ENCODE results near the gene PVALB.

PVALB gene

DNA sequence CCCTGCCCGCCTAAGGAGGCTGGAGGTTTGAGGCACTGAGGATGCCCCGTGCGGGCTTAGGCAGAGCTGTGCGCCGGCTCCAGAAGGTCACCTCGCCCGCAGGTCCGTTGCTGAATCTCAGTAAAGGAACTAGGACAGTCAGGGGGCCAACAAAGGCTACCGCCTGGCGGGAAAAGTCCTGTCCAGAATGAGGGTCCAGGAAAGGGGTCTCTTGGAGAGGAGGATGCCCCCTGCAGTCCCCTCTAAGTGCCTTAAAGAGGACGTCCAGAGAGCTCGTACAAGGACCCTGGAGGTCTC is 548 bp downstream of the PVALB start:
- TF ChIP-seq FOXM1 (IDR thresholded peaks at IDR 0.05; ENCODE audit: borderline replicate concordance, low read depth) (no peak), TCF12 (IDR thresholded peaks at IDR 0.05; ENCODE audit: low read depth) (no peak), EGR1 (IDR thresholded peaks at IDR 0.05) (no peak), EP300 (IDR thresholded peaks at IDR 0.05; ENCODE audit: borderline replicate concordance) (no peak), TEAD4 (IDR thresholded peaks at IDR 0.05) (no peak), YY1 (IDR thresholded peaks at IDR 0.05; ENCODE audit: low read depth) (no peak), TAF1 (IDR thresholded peaks at IDR 0.05; ENCODE audit: low read depth) (no peak), CEBPB (IDR thresholded peaks at IDR 0.05) (no peak), ZBTB7A (IDR thresholded peaks at IDR 0.05; ENCODE audit: low read depth) (no peak), CREB1 (IDR thresholded peaks at IDR 0.05; ENCODE audit: low read depth) (no peak), NFIC (IDR thresholded peaks at IDR 0.05) (no peak), RAD21 (IDR thresholded peaks at IDR 0.05; ENCODE audit: low read depth) (no peak)
- TF ChIP-seq, protein P1, sequence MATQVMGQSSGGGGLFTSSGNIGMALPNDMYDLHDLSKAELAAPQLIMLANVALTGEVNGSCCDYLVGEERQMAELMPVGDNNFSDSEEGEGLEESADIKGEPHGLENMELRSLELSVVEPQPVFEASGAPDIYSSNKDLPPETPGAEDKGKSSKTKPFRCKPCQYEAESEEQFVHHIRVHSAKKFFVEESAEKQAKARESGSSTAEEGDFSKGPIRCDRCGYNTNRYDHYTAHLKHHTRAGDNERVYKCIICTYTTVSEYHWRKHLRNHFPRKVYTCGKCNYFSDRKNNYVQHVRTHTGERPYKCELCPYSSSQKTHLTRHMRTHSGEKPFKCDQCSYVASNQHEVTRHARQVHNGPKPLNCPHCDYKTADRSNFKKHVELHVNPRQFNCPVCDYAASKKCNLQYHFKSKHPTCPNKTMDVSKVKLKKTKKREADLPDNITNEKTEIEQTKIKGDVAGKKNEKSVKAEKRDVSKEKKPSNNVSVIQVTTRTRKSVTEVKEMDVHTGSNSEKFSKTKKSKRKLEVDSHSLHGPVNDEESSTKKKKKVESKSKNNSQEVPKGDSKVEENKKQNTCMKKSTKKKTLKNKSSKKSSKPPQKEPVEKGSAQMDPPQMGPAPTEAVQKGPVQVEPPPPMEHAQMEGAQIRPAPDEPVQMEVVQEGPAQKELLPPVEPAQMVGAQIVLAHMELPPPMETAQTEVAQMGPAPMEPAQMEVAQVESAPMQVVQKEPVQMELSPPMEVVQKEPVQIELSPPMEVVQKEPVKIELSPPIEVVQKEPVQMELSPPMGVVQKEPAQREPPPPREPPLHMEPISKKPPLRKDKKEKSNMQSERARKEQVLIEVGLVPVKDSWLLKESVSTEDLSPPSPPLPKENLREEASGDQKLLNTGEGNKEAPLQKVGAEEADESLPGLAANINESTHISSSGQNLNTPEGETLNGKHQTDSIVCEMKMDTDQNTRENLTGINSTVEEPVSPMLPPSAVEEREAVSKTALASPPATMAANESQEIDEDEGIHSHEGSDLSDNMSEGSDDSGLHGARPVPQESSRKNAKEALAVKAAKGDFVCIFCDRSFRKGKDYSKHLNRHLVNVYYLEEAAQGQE (IDR thresholded peaks at IDR 0.05; ENCODE audit: low read depth): no peak
- TF ChIP-seq, protein P2, sequence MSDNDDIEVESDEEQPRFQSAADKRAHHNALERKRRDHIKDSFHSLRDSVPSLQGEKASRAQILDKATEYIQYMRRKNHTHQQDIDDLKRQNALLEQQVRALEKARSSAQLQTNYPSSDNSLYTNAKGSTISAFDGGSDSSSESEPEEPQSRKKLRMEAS (IDR thresholded peaks at IDR 0.05): no peak
- TF ChIP-seq, protein P3, sequence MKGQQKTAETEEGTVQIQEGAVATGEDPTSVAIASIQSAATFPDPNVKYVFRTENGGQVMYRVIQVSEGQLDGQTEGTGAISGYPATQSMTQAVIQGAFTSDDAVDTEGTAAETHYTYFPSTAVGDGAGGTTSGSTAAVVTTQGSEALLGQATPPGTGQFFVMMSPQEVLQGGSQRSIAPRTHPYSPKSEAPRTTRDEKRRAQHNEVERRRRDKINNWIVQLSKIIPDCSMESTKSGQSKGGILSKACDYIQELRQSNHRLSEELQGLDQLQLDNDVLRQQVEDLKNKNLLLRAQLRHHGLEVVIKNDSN (IDR thresholded peaks at IDR 0.05): no peak

DNA sequence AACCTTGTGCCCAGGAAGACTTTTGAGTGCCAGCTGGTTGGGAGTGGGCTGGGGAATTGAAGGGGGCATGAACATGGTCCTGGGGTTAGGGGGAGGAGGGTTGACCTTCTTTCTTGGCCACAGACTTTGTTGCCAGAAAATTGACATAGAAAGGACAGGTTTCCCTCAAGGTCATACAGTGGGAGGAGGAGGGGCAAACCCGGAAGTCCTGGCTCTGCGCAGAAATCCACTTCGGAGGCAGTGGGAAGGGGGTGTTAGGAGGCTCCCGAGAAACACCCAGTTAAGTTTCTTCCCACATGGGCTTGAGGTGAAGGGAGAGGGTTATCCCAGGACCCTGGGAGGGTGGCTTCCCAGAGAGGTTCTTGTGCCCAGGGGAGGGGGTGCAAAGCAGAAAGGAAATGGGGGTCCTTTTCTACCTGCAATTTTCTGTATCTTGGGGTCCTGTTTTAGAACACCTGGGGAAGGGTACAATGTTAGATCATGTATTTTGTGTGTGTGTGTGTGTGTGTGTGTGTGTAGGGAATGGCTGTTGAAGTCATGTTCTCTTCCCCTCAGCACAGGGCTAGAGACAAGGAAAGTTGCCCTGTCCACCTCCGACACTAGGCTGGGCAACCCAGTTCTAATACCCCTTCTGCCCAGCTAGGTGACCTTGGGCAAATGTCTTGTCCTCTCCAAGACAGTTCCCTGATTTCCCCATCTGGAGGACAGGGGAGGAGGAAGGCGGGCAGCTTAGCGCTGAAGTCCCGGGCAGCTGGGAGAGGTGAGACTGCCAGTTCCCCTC is 1.1 kb downstream of the PVALB start:
- TF ChIP-seq CEBPB (IDR thresholded peaks at IDR 0.05) (no peak), EGR1 (IDR thresholded peaks at IDR 0.05) (no peak), CREB1 (IDR thresholded peaks at IDR 0.05; ENCODE audit: low read depth) (no peak), TEAD4 (IDR thresholded peaks at IDR 0.05) (no peak), EP300 (IDR thresholded peaks at IDR 0.05; ENCODE audit: borderline replicate concordance) (no peak), RAD21 (IDR thresholded peaks at IDR 0.05; ENCODE audit: low read depth) (no peak), TCF12 (IDR thresholded peaks at IDR 0.05; ENCODE audit: low read depth) (no peak), FOXM1 (IDR thresholded peaks at IDR 0.05; ENCODE audit: borderline replicate concordance, low read depth) (no peak)
- TF ChIP-seq, protein P1 (IDR thresholded peaks at IDR 0.05; ENCODE audit: low read depth): no peak
- TF ChIP-seq, protein P3 (IDR thresholded peaks at IDR 0.05): no peak
- TF ChIP-seq, protein P2 (IDR thresholded peaks at IDR 0.05): no peak

DNA sequence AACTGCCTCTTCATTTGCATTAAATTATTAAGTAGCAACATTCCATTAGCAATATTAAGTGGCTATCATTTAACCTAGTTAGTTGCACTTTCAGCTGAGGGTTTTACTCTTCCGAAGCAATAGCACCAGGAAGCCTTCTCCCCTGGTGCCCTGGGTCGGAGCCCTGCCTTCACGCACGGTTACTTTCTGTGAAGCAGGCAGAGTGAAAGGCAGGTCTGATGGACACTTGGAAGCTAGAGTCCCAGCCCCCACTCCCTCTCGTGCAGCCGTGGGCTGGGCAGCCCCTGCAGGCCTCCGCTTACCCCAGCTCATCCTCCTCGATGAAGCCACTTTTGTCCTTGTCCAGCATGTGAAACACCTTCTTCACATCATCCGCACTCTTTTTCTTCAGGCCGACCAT is 2.0 kb downstream of the PVALB start:
- TF ChIP-seq EGR1 (IDR thresholded peaks at IDR 0.05) (no peak), TCF12 (IDR thresholded peaks at IDR 0.05; ENCODE audit: low read depth) (no peak), NFIC (IDR thresholded peaks at IDR 0.05) (no peak), FOXM1 (IDR thresholded peaks at IDR 0.05; ENCODE audit: borderline replicate concordance, low read depth) (no peak), TEAD4 (IDR thresholded peaks at IDR 0.05) (no peak), ZBTB7A (IDR thresholded peaks at IDR 0.05; ENCODE audit: low read depth) (no peak), CEBPB (IDR thresholded peaks at IDR 0.05) (no peak), YY1 (IDR thresholded peaks at IDR 0.05; ENCODE audit: low read depth) (no peak), RAD21 (IDR thresholded peaks at IDR 0.05; ENCODE audit: low read depth) (no peak), TAF1 (IDR thresholded peaks at IDR 0.05; ENCODE audit: low read depth) (no peak), EP300 (IDR thresholded peaks at IDR 0.05; ENCODE audit: borderline replicate concordance) (no peak), CREB1 (IDR thresholded peaks at IDR 0.05; ENCODE audit: low read depth) (no peak)
- TF ChIP-seq, protein P1 (IDR thresholded peaks at IDR 0.05; ENCODE audit: low read depth): no peak
- TF ChIP-seq, protein P2 (IDR thresholded peaks at IDR 0.05): no peak
- TF ChIP-seq, protein P3 (IDR thresholded peaks at IDR 0.05): no peak

Data from Ishikawa (cell line).